ENCODE measurements around the gene TIMM29. TPM values are rescaled to one million over a fixed set of nuclear protein-coding genes. Genes with fewer than 3 reads are reported as not detected.

Gene TIMM29
- total RNA-seq, 1 experiment from 2014 or later, result 35.2 TPM

- no peak for DNase-seq (ENCODE audit: low read depth)
Measured at GRCh38 chr19:10911579-10912363, 16.8 kb upstream of the TIMM29 start.

GRCh38 chr19:10912619-10913018 is 16.0 kb upstream of the TIMM29 start:
- no peak for DNase-seq (ENCODE audit: low read depth)

- DNase-seq (ENCODE audit: low read depth), result no peak
Measured at GRCh38 chr19:10913716-10914340, 14.8 kb upstream of the TIMM29 start.

GRCh38 chr19:10915130-10916091 is 13.2 kb upstream of the TIMM29 start:
- DNase-seq (ENCODE audit: low read depth), result peak; percentile 93

- DNase-seq (ENCODE audit: low read depth), result no peak
Measured at GRCh38 chr19:10916602-10917001, 12.0 kb upstream of the TIMM29 start.

- no peak for DNase-seq (ENCODE audit: low read depth)
Measured at GRCh38 chr19:10918359-10918758, 10.3 kb upstream of the TIMM29 start.

GRCh38 chr19:10919352-10920287 is 9.0 kb upstream of the TIMM29 start:
- DNase-seq (ENCODE audit: low read depth), result no peak

- DNase-seq (ENCODE audit: low read depth), result no peak
Measured at GRCh38 chr19:10920288-10920655, 8.3 kb upstream of the TIMM29 start.

GRCh38 chr19:10920781-10921180 is 7.8 kb upstream of the TIMM29 start:
- no peak for DNase-seq (ENCODE audit: low read depth)

- DNase-seq (ENCODE audit: low read depth), result no peak
Measured at GRCh38 chr19:10921199-10921909, 7.3 kb upstream of the TIMM29 start.

GRCh38 chr19:10921910-10922637 is 6.5 kb upstream of the TIMM29 start:
- DNase-seq (ENCODE audit: low read depth), result no peak

- no peak for DNase-seq (ENCODE audit: low read depth)
Measured at GRCh38 chr19:10922638-10923014, 6.0 kb upstream of the TIMM29 start.

GRCh38 chr19:10923260-10924112 is 5.1 kb upstream of the TIMM29 start:
- no peak for DNase-seq (ENCODE audit: low read depth)

- DNase-seq (ENCODE audit: low read depth), result no peak
Measured at GRCh38 chr19:10924597-10924996, 4.0 kb upstream of the TIMM29 start.

- no peak for DNase-seq (ENCODE audit: low read depth)
Measured at GRCh38 chr19:10927730-10928562, 665 bp upstream of the TIMM29 start.

- no peak for DNase-seq (ENCODE audit: low read depth)
Measured at GRCh38 chr19:10929402-10929794, 787 bp downstream of the TIMM29 start.

GRCh38 chr19:10935371-10936059 is 6.9 kb downstream of the TIMM29 start:
- no peak for DNase-seq (ENCODE audit: low read depth)

All from HT1080 (cell line).